CD1c-positive myeloid dendritic cell (primary cell): ENCODE measurements around the gene INPP5A.

Experiments used
- DNase-seq: peaks from one replicate; pipeline ENCODE4 v3.0.0-alpha.2; 2016; ENCODE audit errors: extremely low spot score

The INPP5A gene

GRCh38 chr10:132518572-132519381, 18.8 kb upstream of the INPP5A start:
- no peak for DNase-seq

- DNase-seq, result no peak
Measured at GRCh38 chr10:132519382-132520176, 18.0 kb upstream of the INPP5A start.

- no peak for DNase-seq
Measured at GRCh38 chr10:132520177-132520811, 17.3 kb upstream of the INPP5A start.

GRCh38 chr10:132521041-132521465, 16.5 kb upstream of the INPP5A start:
- no peak for DNase-seq

GRCh38 chr10:132521466-132522102, 16.0 kb upstream of the INPP5A start:
- DNase-seq, result no peak

GRCh38 chr10:132522521-132523411, 14.8 kb upstream of the INPP5A start:
- DNase-seq, result no peak

- no peak for DNase-seq
Measured at GRCh38 chr10:132523561-132524442, 13.8 kb upstream of the INPP5A start.

- no peak for DNase-seq
Measured at GRCh38 chr10:132524443-132525285, 12.9 kb upstream of the INPP5A start.

- DNase-seq, result no peak
Measured at GRCh38 chr10:132526676-132527075, 10.9 kb upstream of the INPP5A start.

- DNase-seq, result no peak
Measured at GRCh38 chr10:132527339-132528063, 10.1 kb upstream of the INPP5A start.

- DNase-seq, result no peak
Measured at GRCh38 chr10:132528064-132528691, 9.4 kb upstream of the INPP5A start.

- DNase-seq, result no peak
Measured at GRCh38 chr10:132532179-132532578, 5.4 kb upstream of the INPP5A start.

GRCh38 chr10:132532749-132533560, 4.6 kb upstream of the INPP5A start:
- DNase-seq, result no peak

- DNase-seq, result no peak
Measured at GRCh38 chr10:132533571-132534260, 3.9 kb upstream of the INPP5A start.

- DNase-seq, result no peak
Measured at GRCh38 chr10:132534391-132535064, 3.1 kb upstream of the INPP5A start.
